Endothelial cell of umbilical vein (primary cell): ENCODE measurements around the gene ACP2. TPM values are rescaled to one million over a fixed set of nuclear protein-coding genes. Genes with fewer than 3 reads are reported as not detected.
A peak's percentile ranks its signal among the peaks of the same experiment; 100 is the strongest.
"Not testable (repeated sequence)": the region's sequence is repeated elsewhere in the genome, so short reads cannot be mapped to it uniquely, and the experiment has no call there.

Source experiments
- BruUV-seq: library from RNA; stranded (reverse); fragments of 400-500 nt; replicated peaks from 2 replicates; lab custom pipeline; 2021; lab: Mats Ljungman, UMichigan
- CTCF ChIA-PET: fragments of 300-600, 350-600 bp; sonication (Branson Sonifier 250); formaldehyde crosslinking; loops from one replicate; lab custom pipeline; 2021; ENCODE audit warnings: antibody characterized with exemption, inconsistent platforms; lab: Charles Lee
- POLR2A ChIA-PET: fragments of 300-600, 350-600 bp; sonication (Branson Sonifier 250); formaldehyde crosslinking; loops from one replicate; lab custom pipeline; 2021; ENCODE audit warnings: antibody characterized with exemption, inconsistent platforms; lab: Charles Lee
- DNase-seq: peaks from one replicate; pipeline ENCODE4 v3.0.0-alpha.2; 2011; ENCODE audit warnings: low read depth, low spot score
- FAIRE-seq: peaks from 2 replicates; lab custom pipeline; 2011; peaks lifted over from hg19 to GRCh38; lab: Jason Lieb, UNC
- H2AFZ ChIP-seq: 2 replicates; pipeline ENCODE4 v1.6.0; 2012; ENCODE audit warnings: low read depth, low read length, control low read depth, inconsistent platforms
- H3K27ac ChIP-seq: 2 replicates; pipeline ENCODE4 v1.5.1; 2011; ENCODE audit warnings: low read depth, mild to moderate bottlenecking, control low read depth, low read length, moderate library complexity; ENCODE audit not compliant: insufficient read depth
- H3K27me3 ChIP-seq, 2 experiments: 2 replicates each; pipeline versions ENCODE4 v1.6.0 to v1.6.1; 2011; ENCODE audit warnings: low read length in 2 of 2, mixed read lengths in 1 of 2; ENCODE audit not compliant: control insufficient read depth in 2 of 2, insufficient read depth in 2 of 2
- H3K36me3 ChIP-seq, 2 experiments: 2 replicates in 1 of 2; 3 replicates in 1 of 2; pipeline ENCODE4 v1.5.1; 2011; ENCODE audit warnings: low read length in 2 of 2, mild to moderate bottlenecking in 1 of 2, moderate library complexity in 1 of 2; ENCODE audit not compliant: control insufficient read depth in 2 of 2, insufficient read depth in 2 of 2; ENCODE audit errors: extremely low read depth in 1 of 2
- H3K4me1 ChIP-seq: 3 replicates; pipeline ENCODE4 v1.5.1; 2011; ENCODE audit warnings: mild to moderate bottlenecking, low read length; ENCODE audit not compliant: control insufficient read depth, insufficient read depth; ENCODE audit errors: extremely low read depth
- H3K4me2 ChIP-seq: 2 replicates; pipeline ENCODE4 v1.6.1; 2011; ENCODE audit warnings: low read length, control low read depth, mixed read lengths; ENCODE audit not compliant: insufficient read depth
- H3K4me3 ChIP-seq, 3 experiments: fragments of 200-600 bp in 1 of 3; sonication (generic), shearing (Covaris generic) in 1 of 3; replicated peaks in 1 of 3; 2 replicates each; pipeline ENCODE4 v1.5.1; 2011 to 2016; ENCODE audit warnings: control low read depth in 3 of 3, low read length in 3 of 3, mild to moderate bottlenecking in 2 of 3, inconsistent platforms in 1 of 3, low read depth in 1 of 3, moderate library complexity in 1 of 3; ENCODE audit not compliant: insufficient read depth in 1 of 3
- H3K79me2 ChIP-seq: 2 replicates; pipeline ENCODE4 v1.6.0; 2012; ENCODE audit warnings: low read length, inconsistent platforms; ENCODE audit not compliant: control insufficient read depth, insufficient read depth
- H3K9ac ChIP-seq: replicated peaks from 2 replicates; pipeline ENCODE3; 2011; ENCODE audit warnings: low read length, control low read depth; ENCODE audit not compliant: insufficient read depth; ENCODE audit errors: extremely low read depth
- H3K9me1 ChIP-seq: replicated peaks from 3 replicates; pipeline ENCODE4 v1.6.0; 2011; ENCODE audit warnings: mild to moderate bottlenecking, low read length; ENCODE audit not compliant: control insufficient read depth, insufficient read depth; ENCODE audit errors: extremely low read depth
- H3K9me3 ChIP-seq: replicated peaks from 2 replicates; pipeline ENCODE4 v1.5.1; 2012; ENCODE audit warnings: low read length, inconsistent platforms; ENCODE audit not compliant: control insufficient read depth, insufficient read depth
- H4K20me1 ChIP-seq: replicated peaks from 2 replicates; pipeline ENCODE3; 2011; ENCODE audit warnings: mild to moderate bottlenecking, low read length; ENCODE audit not compliant: control insufficient read depth, insufficient read depth; ENCODE audit errors: extremely low read depth
- EZH2 ChIP-seq: IDR thresholded peaks from 2 replicates; pipeline ENCODE4 v1.6.1; 2012; ENCODE audit warnings: borderline replicate concordance, low read depth, mild to moderate bottlenecking, moderate library complexity, low read length, inconsistent platforms; ENCODE audit not compliant: severe bottlenecking
- FOS ChIP-seq: IDR thresholded peaks from 2 replicates; pipeline ENCODE4 v1.6.1; 2011; ENCODE audit warnings: mild to moderate bottlenecking, low read length, moderate library complexity, borderline replicate concordance; ENCODE audit not compliant: insufficient read depth
- GATA2 ChIP-seq: IDR thresholded peaks from 2 replicates; pipeline ENCODE4 v1.7.0; 2011; ENCODE audit warnings: low read depth, mild to moderate bottlenecking, moderate library complexity, mixed read lengths, low read length; ENCODE audit not compliant: insufficient read length, insufficient read depth
- JUN ChIP-seq: IDR thresholded peaks from 2 replicates; pipeline ENCODE4 v1.6.1; 2011; ENCODE audit warnings: borderline replicate concordance, low read depth; ENCODE audit not compliant: insufficient read length, insufficient read depth
- MYC ChIP-seq: IDR thresholded peaks from one replicate; pipeline ENCODE4 v1.6.1; 2011; ENCODE audit warnings: mild to moderate bottlenecking, low read depth, low read length
- POLR2A ChIP-seq: IDR thresholded peaks from 2 replicates; pipeline ENCODE4 v1.6.1; 2012; ENCODE audit warnings: low read depth, mild to moderate bottlenecking, control low read depth, low read length
- POLR2AphosphoS5 ChIP-seq: IDR thresholded peaks from 2 replicates; pipeline ENCODE4 v1.6.1; 2012; ENCODE audit warnings: low read depth, mild to moderate bottlenecking, control low read depth, low read length, moderate library complexity; ENCODE audit not compliant: insufficient read depth
- dilution Hi-C: fragments of 300-500 bp; cut with MboI; formaldehyde crosslinking; loops from one replicate; pipeline ENCODE4 v1.15.0; 2019; ENCODE audit warnings: low sequenced_read_pairs; ENCODE audit not compliant: extremely low pct_ligation_motif_present
- intact Hi-C: fragments of 100-400 bp; cut with micrococcal nuclease; formaldehyde crosslinking; loops from one replicate; pipeline ENCODE4 v1.10.0; 2022
- polyA plus RNA-seq, 4 experiments: library from polyadenylated mRNA; depleted of rRNA in 3 of 4; stranded (reverse) in 3 of 4; unstranded in 1 of 4; fragments of >200 nt; gene quantifications; 2 replicates each; pipeline versions ENCODE4 v1.2.1 to v1.2.3, GENCODE V29; 2011 to 2012; ENCODE audit warnings: missing spikeins in 1 of 4
- total RNA-seq: library from RNA; stranded (reverse); gene quantifications from 2 replicates; pipeline ENCODE4 v1.2.3, GENCODE V29; 2021
- TF ChIP-seq, protein P1 (sequence below), 2 donors: IDR thresholded peaks; 1 replicate in 1 of 2; 2 replicates in 1 of 2; pipeline ENCODE4 v1.5.1; 2011; ENCODE audit warnings: low read length in 2 of 2, mild to moderate bottlenecking in 2 of 2, moderate library complexity in 2 of 2, control low read depth in 1 of 2, inconsistent platforms in 1 of 2, low read depth in 1 of 2; ENCODE audit not compliant: insufficient read depth in 1 of 2; ENCODE audit errors: extremely low read depth in 1 of 2
- TF ChIP-seq, protein P2 (sequence below): IDR thresholded peaks from 2 replicates; pipeline ENCODE4 v1.6.1; 2011; ENCODE audit not compliant: insufficient read depth, insufficient read length

The ACP2 gene
- total and polyA plus RNA-seq, 2 donors (not counting 3 experiments of a cell fraction or from before 2014, with no cell fraction given), result 35.6 to 49.2 TPM

DNA sequence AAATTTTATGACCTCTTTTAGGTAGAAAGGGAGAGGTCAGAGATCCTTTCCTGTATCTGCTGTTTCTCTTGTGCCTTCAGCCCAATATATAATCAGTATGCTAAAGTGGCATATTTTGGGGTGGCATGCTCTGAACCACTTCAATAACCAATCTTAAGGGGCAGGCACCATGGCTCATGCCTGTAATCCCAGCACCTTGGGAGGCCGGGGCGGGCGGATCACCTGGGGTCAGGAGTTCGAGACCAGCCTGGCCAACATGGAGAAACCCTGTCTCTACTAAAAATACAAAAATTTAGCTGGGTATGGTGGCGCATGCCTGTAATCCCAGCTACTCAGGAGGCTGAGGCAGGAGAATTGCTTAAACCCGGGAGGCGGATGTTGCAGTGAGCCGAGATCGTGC is 50.5 kb downstream of the ACP2 start:
- BruUV-seq, DNase-seq, H3K27ac ChIP-seq, H3K79me2 ChIP-seq, H3K4me1 ChIP-seq, H3K4me3 ChIP-seq, H3K9ac ChIP-seq, H3K9me1 ChIP-seq, H3K9me3 ChIP-seq, H3K36me3 ChIP-seq, POLR2A ChIA-PET, H2AFZ ChIP-seq, FAIRE-seq, dilution Hi-C loops, CTCF ChIA-PET, H3K4me2 ChIP-seq, intact Hi-C loops, H4K20me1 ChIP-seq: not testable (repeated sequence)
- H3K27me3 ChIP-seq, result peaks cover 0 to 13% of the 10 kb centered on the region in 2 experiments

DNA sequence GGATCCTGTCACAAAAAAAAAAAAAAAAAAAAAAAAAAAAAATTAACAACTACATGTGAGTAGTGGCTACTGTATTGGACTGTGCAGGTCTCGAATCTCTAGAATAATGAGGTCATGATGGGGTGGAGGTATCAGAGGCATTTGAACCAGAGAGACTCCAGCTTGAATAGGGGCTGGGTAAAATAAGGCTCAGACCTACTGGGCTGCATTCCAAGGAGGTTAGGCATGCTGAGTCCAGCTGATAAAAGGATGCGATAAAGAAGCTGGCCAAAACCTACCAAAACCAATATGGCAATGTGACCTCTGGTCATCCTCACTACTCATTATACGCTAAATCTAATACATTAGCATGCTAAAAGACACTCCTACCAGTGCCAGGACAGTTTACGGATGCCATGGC is 56.5 kb downstream of the ACP2 start:
- H2AFZ ChIP-seq, result no peak overlapping the region
- CTCF ChIA-PET, result no interaction called here
- no TSS peak for BruUV-seq
- peaks cover 3% of the 10 kb centered on the region for H3K4me1 ChIP-seq
- no peak overlapping the region for H3K4me3 ChIP-seq
- intact Hi-C loops (no loop called here), dilution Hi-C loops (no loop called here)
- peaks cover 0 to 3% of the 10 kb centered on the region in 2 experiments for H3K27me3 ChIP-seq
- DNase-seq, result no peak
- H3K79me2 ChIP-seq, result no peaks in the 10 kb centered on the region
- no peak for TF ChIP-seq POLR2A
- no peak for TF ChIP-seq JUN
- TF ChIP-seq, protein P1, sequence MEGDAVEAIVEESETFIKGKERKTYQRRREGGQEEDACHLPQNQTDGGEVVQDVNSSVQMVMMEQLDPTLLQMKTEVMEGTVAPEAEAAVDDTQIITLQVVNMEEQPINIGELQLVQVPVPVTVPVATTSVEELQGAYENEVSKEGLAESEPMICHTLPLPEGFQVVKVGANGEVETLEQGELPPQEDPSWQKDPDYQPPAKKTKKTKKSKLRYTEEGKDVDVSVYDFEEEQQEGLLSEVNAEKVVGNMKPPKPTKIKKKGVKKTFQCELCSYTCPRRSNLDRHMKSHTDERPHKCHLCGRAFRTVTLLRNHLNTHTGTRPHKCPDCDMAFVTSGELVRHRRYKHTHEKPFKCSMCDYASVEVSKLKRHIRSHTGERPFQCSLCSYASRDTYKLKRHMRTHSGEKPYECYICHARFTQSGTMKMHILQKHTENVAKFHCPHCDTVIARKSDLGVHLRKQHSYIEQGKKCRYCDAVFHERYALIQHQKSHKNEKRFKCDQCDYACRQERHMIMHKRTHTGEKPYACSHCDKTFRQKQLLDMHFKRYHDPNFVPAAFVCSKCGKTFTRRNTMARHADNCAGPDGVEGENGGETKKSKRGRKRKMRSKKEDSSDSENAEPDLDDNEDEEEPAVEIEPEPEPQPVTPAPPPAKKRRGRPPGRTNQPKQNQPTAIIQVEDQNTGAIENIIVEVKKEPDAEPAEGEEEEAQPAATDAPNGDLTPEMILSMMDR (IDR thresholded peaks at IDR 0.05; ENCODE audit: extremely low read depth in 1 of 2, insufficient read depth in 1 of 2, low read depth in 1 of 2, low read length in 2 of 2), result no peak
- TF ChIP-seq POLR2AphosphoS5, result no peak
- no peak for TF ChIP-seq FOS
- no peak for TF ChIP-seq EZH2
- no peak for TF ChIP-seq GATA2
- TF ChIP-seq, protein P2, sequence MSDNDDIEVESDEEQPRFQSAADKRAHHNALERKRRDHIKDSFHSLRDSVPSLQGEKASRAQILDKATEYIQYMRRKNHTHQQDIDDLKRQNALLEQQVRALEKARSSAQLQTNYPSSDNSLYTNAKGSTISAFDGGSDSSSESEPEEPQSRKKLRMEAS, result no peak
- TF ChIP-seq MYC, result no peak
- no peak overlapping the region for H3K9ac ChIP-seq
- no peaks in the 10 kb centered on the region for H3K9me1 ChIP-seq
- no peaks in the 10 kb centered on the region for H4K20me1 ChIP-seq
- FAIRE-seq, result no peak
- POLR2A ChIA-PET, result no interaction called here
- no peaks in the 10 kb centered on the region for H3K36me3 ChIP-seq
- no peaks in the 10 kb centered on the region for H3K9me3 ChIP-seq
- no peak overlapping the region for H3K27ac ChIP-seq
- no peak overlapping the region for H3K4me2 ChIP-seq

DNA sequence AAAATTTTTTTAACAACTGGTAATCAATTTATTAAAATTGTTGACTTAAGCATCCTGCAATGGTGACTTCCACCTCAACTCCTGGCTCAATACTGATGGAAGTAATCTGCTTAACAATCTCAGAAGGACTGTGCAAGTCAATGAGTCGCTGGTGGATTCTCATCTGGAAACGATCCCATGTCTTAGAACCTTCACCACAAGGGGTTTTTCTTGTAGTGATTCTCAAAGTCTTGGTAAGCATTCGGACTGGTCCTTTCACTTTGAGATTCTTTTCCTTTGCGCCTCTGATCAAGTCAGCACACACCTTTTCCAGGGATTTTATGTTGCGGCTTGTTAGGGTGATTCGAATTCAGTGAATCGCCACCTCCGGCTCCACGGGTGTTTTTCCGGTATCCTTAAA is 57.5 kb downstream of the ACP2 start:
- dilution Hi-C loops, H3K27me3 ChIP-seq, H2AFZ ChIP-seq, H3K27ac ChIP-seq, H4K20me1 ChIP-seq, CTCF ChIA-PET, H3K4me3 ChIP-seq, intact Hi-C loops, H3K9me3 ChIP-seq, BruUV-seq, DNase-seq, POLR2A ChIA-PET, H3K4me2 ChIP-seq, H3K36me3 ChIP-seq, H3K9me1 ChIP-seq, H3K9ac ChIP-seq, H3K79me2 ChIP-seq: not testable (repeated sequence)
- FAIRE-seq, result peak; percentile 15
- peaks cover 10% of the 10 kb centered on the region for H3K4me1 ChIP-seq
